ENCODE measurements around the gene JAK3. TPM values are rescaled to one million over a fixed set of nuclear protein-coding genes. Genes with fewer than 3 reads are reported as not detected.
"Not testable (repeated sequence)": the region's sequence is repeated elsewhere in the genome, so short reads cannot be mapped to it uniquely, and the experiment has no call there.

The JAK3 gene
- total RNA-seq, 1 experiment from 2014 or later: 5.7 TPM

DNA sequence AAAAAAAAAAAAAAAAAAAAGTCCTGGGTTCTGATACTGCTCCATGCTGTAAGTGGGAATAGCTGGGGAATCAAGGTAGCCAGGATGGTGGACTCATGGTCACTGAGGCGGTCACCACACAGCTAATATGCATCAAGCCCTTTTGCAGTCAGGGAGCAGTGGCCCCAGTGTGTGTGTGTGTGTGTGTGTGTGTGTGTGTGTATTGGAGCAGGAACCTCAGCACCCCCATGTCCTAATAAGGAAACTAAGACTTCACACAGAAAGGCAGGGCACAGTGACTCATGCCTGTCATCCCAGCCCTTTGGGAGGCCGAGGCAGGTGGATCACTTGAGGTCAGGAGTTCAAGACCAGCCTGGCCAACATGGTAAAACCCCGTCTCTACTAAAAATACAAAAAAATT lies 40.8 kb downstream of the JAK3 start:
- no peak for DNase-seq
- no peak overlapping the region for H3K4me2 ChIP-seq (ENCODE audit: low read depth, low read length, poor library complexity, severe bottlenecking)
- no peaks in the 10 kb centered on the region for H4K20me1 ChIP-seq (ENCODE audit: insufficient read depth, low read depth, low read length)
- H3K9me2 ChIP-seq (replicated peaks; ENCODE audit: insufficient read depth, low read length): no peaks in the 10 kb centered on the region
- no peak overlapping the region for H3K4me3 ChIP-seq (ENCODE audit: low read length)
- no peaks in the 10 kb centered on the region for H3K27me3 ChIP-seq (ENCODE audit: low read length)
- H3K4me1 ChIP-seq (ENCODE audit: low read length): no peaks in the 10 kb centered on the region
- H2AFZ ChIP-seq (ENCODE audit: low read length): no peak overlapping the region
- no peak overlapping the region for H3K9ac ChIP-seq (ENCODE audit: low read length)
- no peaks in the 10 kb centered on the region for H3K36me3 ChIP-seq (ENCODE audit: insufficient read depth, low read length)
- no peaks in the 10 kb centered on the region for H3K9me3 ChIP-seq (ENCODE audit: low read length)
- no peaks in the 10 kb centered on the region for H3K79me2 ChIP-seq (ENCODE audit: low read length)
- H3K27ac ChIP-seq (ENCODE audit: low read length): no peak overlapping the region

DNA sequence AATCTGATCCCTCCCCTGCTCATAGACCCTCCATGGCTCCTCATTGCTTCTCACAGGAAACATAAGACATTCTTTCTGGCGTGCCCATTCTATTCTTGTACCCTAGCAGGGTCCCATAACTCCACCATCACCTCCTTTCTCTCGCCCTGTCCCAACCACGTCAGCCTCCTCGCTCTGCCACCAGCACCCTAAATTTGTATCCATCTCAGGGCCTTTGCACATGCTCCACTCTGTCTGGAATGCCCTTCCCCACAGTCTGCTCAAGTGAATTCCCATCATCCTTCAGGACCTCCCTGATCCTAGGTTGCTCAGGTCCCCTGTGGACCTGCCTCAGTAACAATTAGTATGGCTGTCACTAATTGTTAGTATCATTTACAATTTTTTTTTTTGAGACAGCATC lies 42.4 kb downstream of the JAK3 start:
- Histone ChIP-seq H3K79me2 (ENCODE audit: low read length) (no peaks in the 10 kb centered on the region), H3K9ac (ENCODE audit: low read length) (no peak overlapping the region), H3K4me3 (ENCODE audit: low read length) (no peak overlapping the region), H3K27ac (ENCODE audit: low read length) (no peak overlapping the region), H3K4me2 (ENCODE audit: low read depth, low read length, poor library complexity, severe bottlenecking) (no peak overlapping the region), H3K36me3 (ENCODE audit: insufficient read depth, low read length) (no peaks in the 10 kb centered on the region), H3K9me3 (ENCODE audit: low read length) (no peaks in the 10 kb centered on the region), H3K27me3 (ENCODE audit: low read length) (no peaks in the 10 kb centered on the region), H4K20me1 (ENCODE audit: insufficient read depth, low read depth, low read length) (no peaks in the 10 kb centered on the region), H2AFZ (ENCODE audit: low read length) (no peak overlapping the region), H3K9me2 (replicated peaks; ENCODE audit: insufficient read depth, low read length) (no peaks in the 10 kb centered on the region), H3K4me1 (ENCODE audit: low read length) (no peaks in the 10 kb centered on the region)
- no peak for DNase-seq

DNA sequence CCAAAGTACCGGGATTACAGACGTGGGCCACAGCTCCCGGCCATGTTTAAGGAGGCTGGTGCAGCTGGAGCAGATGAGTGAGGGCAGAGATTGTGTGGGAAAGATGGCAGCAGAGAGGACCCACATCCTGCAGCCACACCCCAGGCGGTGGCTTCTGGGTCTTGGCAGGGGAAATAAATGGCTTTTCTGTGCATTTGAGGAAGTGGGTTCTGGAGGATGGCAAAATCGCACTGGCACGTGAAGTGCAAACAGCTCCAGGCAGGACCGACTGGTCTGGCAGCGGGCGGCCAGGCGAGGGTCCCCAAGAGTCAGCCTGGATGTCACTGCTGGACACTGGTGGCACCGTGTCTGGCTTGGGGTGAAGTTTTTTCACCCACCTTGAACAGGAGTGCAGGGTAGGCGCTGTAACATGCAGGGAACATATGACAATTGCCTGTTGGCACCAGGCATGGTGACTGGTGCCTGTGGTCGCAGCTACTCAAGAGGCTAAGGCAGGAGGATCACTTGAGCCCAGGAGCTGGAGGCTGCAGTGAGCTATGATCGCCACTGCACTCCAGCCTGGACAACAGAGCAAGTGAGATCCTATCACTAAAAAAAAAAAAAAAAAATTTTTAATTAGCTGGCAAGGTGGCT lies 44.4 kb downstream of the JAK3 start:
- no peak overlapping the region for H3K27ac ChIP-seq (ENCODE audit: low read length)
- no peak overlapping the region for H3K4me3 ChIP-seq (ENCODE audit: low read length)
- H3K9ac ChIP-seq (ENCODE audit: low read length): no peak overlapping the region
- DNase-seq: peak; percentile 62
- no peak overlapping the region for H2AFZ ChIP-seq (ENCODE audit: low read length)
- no peaks in the 10 kb centered on the region for H3K4me1 ChIP-seq (ENCODE audit: low read length)
- no peak overlapping the region for H3K4me2 ChIP-seq (ENCODE audit: low read depth, low read length, poor library complexity, severe bottlenecking)
- no peaks in the 10 kb centered on the region for H3K9me3 ChIP-seq (ENCODE audit: low read length)
- no peaks in the 10 kb centered on the region for H4K20me1 ChIP-seq (ENCODE audit: insufficient read depth, low read depth, low read length)
- no peaks in the 10 kb centered on the region for H3K27me3 ChIP-seq (ENCODE audit: low read length)
- no peaks in the 10 kb centered on the region for H3K9me2 ChIP-seq (replicated peaks; ENCODE audit: insufficient read depth, low read length)
- H3K36me3 ChIP-seq (ENCODE audit: insufficient read depth, low read length): no peaks in the 10 kb centered on the region
- no peaks in the 10 kb centered on the region for H3K79me2 ChIP-seq (ENCODE audit: low read length)

DNA sequence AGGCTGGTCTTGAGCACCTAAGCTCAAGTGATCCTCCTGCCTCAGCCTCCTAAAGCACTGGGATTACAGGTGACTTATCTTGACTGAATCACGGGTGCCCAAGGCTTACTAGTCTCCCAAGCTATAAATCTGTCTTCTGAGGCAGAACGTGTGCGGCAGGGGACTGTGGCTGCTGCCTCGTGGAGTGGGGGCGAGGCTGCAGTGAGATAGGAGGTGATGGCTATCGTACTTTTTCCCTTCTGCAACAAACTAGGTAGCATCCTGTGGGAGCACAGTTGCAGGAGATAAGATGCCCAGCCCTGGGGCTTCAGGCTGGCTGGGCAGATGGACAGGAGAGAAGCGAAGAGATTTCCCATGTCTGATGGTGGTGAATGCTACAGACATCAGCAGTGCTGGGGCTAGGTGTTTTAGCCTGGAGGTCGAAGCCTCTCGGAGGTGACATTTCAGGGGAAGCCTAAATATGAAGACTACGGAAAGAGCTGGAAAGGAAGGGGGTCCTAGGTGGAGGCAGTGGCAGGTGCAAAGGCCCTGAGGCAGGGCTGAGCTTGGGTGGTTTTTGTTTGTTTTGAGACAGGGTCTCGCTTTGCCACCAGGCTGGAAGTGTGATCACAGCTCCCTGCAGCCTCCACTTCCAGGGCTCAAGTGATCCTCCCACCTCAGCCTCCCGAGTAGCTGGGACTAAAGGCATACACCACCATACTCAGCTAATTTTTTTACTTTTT lies 45.5 kb downstream of the JAK3 start:
- no peaks in the 10 kb centered on the region for H3K36me3 ChIP-seq (ENCODE audit: insufficient read depth, low read length)

DNA sequence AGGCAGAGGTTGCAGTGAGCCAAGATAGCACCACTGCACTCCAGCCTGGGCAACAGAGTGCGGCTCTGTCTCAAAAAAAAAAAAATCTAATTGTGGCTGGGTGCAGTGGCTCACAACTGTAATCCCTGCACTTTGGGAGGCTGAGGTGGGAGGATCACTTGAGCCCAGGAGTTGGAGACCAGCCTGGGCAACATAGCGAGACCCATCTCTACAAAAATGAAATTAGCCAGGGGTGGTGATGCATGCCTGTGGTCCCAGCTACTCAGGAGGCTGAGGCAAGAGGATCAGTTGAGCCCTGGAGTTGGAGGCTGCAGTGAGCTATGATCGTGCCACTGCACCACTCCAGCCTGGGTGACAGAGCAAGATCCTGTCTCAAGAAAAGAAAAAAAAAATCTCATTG lies 49.2 kb downstream of the JAK3 start:
- not testable (repeated sequence) for H3K4me1 ChIP-seq (ENCODE audit: low read length); DNase-seq; H3K4me3 ChIP-seq (ENCODE audit: low read length); H3K9me2 ChIP-seq (replicated peaks; ENCODE audit: insufficient read depth, low read length); H3K27ac ChIP-seq (ENCODE audit: low read length); H3K36me3 ChIP-seq (ENCODE audit: insufficient read depth, low read length); H3K79me2 ChIP-seq (ENCODE audit: low read length); H3K27me3 ChIP-seq (ENCODE audit: low read length); H4K20me1 ChIP-seq (ENCODE audit: insufficient read depth, low read depth, low read length); H2AFZ ChIP-seq (ENCODE audit: low read length); H3K9me3 ChIP-seq (ENCODE audit: low read length); H3K4me2 ChIP-seq (ENCODE audit: low read depth, low read length, poor library complexity, severe bottlenecking); H3K9ac ChIP-seq (ENCODE audit: low read length)

More for the DNA sequence above, 45.5 kb downstream of the JAK3 start:
- Histone ChIP-seq H4K20me1 (ENCODE audit: insufficient read depth, low read depth, low read length) (no peaks in the 10 kb centered on the region), H3K4me1 (ENCODE audit: low read length) (no peaks in the 10 kb centered on the region), H3K4me2 (ENCODE audit: low read depth, low read length, poor library complexity, severe bottlenecking) (no peak overlapping the region), H3K27ac (ENCODE audit: low read length) (no peak overlapping the region), H3K9me3 (ENCODE audit: low read length) (no peaks in the 10 kb centered on the region), H3K79me2 (ENCODE audit: low read length) (no peaks in the 10 kb centered on the region), H3K9me2 (replicated peaks; ENCODE audit: insufficient read depth, low read length) (no peaks in the 10 kb centered on the region), H3K27me3 (ENCODE audit: low read length) (no peaks in the 10 kb centered on the region), H3K9ac (ENCODE audit: low read length) (no peak overlapping the region), H3K4me3 (ENCODE audit: low read length) (no peak overlapping the region), H2AFZ (ENCODE audit: low read length) (no peak overlapping the region)
- no peak for DNase-seq

DNA sequence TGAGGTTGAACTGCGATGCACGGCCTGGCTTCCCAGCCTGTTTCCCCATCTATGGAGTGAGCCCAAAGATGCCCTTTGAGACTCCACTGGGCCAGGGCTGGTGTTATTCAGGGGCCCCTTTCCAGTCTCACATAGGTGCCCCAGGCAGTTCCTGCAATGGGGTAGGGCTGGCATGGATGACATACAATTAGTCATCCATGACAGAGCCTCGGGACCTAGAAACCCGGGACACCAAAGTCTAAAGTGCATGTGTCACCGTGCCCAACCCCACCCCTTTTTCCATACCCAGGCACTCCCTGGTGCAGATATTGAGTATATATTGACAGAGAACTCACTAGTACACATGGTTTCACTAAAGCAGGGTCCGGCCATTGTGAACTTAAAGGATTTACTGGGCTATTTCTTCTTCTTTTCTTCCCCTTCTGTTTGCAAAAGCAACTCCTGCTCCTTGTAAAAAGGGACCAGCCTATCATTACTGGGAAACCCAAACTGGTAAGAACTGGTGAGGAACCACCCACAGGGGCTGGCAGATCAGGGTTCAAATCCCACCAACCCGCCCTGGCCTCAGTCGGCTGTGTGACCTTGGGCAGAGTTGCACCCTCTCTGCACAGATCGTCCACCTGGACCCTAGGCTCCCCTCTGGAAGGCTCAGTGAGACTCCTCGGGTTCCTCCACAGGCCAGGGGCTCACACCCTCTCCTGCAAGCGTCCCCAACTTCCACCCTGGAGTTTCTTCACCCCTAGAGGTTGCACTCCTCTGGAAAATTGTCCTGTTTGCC lies 50.2 kb downstream of the JAK3 start:
- no peak overlapping the region for H3K4me3 ChIP-seq (ENCODE audit: low read length)
- no peak overlapping the region for H3K27ac ChIP-seq (ENCODE audit: low read length)
- H3K79me2 ChIP-seq (ENCODE audit: low read length): no peaks in the 10 kb centered on the region
- H3K9me3 ChIP-seq (ENCODE audit: low read length): no peaks in the 10 kb centered on the region
- H3K4me1 ChIP-seq (ENCODE audit: low read length): no peaks in the 10 kb centered on the region
- no peaks in the 10 kb centered on the region for H3K9me2 ChIP-seq (replicated peaks; ENCODE audit: insufficient read depth, low read length)
- no peak overlapping the region for H2AFZ ChIP-seq (ENCODE audit: low read length)
- H3K36me3 ChIP-seq (ENCODE audit: insufficient read depth, low read length): no peaks in the 10 kb centered on the region
- no peaks in the 10 kb centered on the region for H4K20me1 ChIP-seq (ENCODE audit: insufficient read depth, low read depth, low read length)
- H3K27me3 ChIP-seq (ENCODE audit: low read length): no peaks in the 10 kb centered on the region
- H3K9ac ChIP-seq (ENCODE audit: low read length): no peak overlapping the region
- H3K4me2 ChIP-seq (ENCODE audit: low read depth, low read length, poor library complexity, severe bottlenecking): no peak overlapping the region
- DNase-seq: no peak

DNA sequence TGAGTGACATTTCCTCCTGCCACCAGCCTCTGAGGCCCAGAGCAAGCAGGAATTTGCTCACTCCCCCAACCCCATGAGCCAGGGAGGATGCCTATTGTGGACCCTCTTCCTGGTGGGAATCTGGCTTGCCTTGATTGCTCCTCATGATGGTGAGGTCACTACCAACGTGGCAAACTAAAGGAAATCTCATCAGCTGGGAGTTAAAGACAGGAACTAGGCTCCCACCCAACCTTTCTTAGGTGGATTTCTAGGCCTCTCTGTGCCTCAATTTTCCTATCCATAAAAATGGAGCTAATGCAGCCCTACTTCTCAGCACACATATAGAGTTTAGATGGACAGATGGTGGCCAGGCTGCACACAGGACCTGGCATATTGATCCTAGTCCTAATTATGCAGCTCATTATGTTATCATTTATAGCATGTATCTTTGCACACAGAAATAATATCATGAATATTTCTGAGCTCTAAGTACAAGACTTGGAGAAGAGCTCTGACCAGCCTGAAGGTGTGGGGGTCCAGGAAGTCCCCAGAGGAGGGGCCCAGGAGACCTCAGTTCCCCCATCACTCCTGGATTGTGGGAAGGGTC lies 50.9 kb downstream of the JAK3 start:
- Histone ChIP-seq H3K9me3 (ENCODE audit: low read length) (no peaks in the 10 kb centered on the region), H3K9me2 (replicated peaks; ENCODE audit: insufficient read depth, low read length) (no peaks in the 10 kb centered on the region), H3K27ac (ENCODE audit: low read length) (no peak overlapping the region), H2AFZ (ENCODE audit: low read length) (no peak overlapping the region), H3K4me3 (ENCODE audit: low read length) (no peak overlapping the region), H3K27me3 (ENCODE audit: low read length) (no peaks in the 10 kb centered on the region), H3K36me3 (ENCODE audit: insufficient read depth, low read length) (no peaks in the 10 kb centered on the region), H3K79me2 (ENCODE audit: low read length) (no peaks in the 10 kb centered on the region), H3K4me1 (ENCODE audit: low read length) (no peaks in the 10 kb centered on the region), H4K20me1 (ENCODE audit: insufficient read depth, low read depth, low read length) (no peaks in the 10 kb centered on the region), H3K9ac (ENCODE audit: low read length) (no peak overlapping the region), H3K4me2 (ENCODE audit: low read depth, low read length, poor library complexity, severe bottlenecking) (no peak overlapping the region)
- no peak for DNase-seq
